WTC11 (cell line): ENCODE measurements around the gene CACNA1C. TPM values are rescaled to one million over a fixed set of nuclear protein-coding genes. Genes with fewer than 3 reads are reported as not detected.

Source experiments
- ATAC-seq: fragments of 200-7000 bp; cut with Tn5 transposase; 2 replicates; pipeline ENCODE4 v1.10.0; 2021; ENCODE audit warnings: mild to moderate bottlenecking, moderate library complexity
- CTCF ChIA-PET: fragments of 300-600 bp; sonication (Branson Sonifier 250); formaldehyde crosslinking; loops from one replicate; lab custom pipeline; 2021; ENCODE audit warnings: antibody characterized with exemption; lab: Charles Lee
- POLR2A ChIA-PET: fragments of 350-600 bp; sonication (Branson Sonifier 250); formaldehyde crosslinking; loops from one replicate; lab custom pipeline; 2021; ENCODE audit warnings: antibody characterized with exemption; lab: Charles Lee
- DNase-seq: peaks from one replicate; pipeline ENCODE4 v3.0.0; 2021; ENCODE audit warnings: low spot score
- H3K27ac Mint-ChIP-seq: 2 replicates; pipeline ENCODE4 v1.8.0; 2021; ENCODE audit warnings: mixed read lengths
- H3K27me3 Mint-ChIP-seq: 2 replicates; pipeline ENCODE4 v1.8.0; 2021; ENCODE audit warnings: low read depth, mild to moderate bottlenecking, moderate library complexity, mixed read lengths
- H3K36me3 Mint-ChIP-seq: 2 replicates; pipeline ENCODE4 v1.8.0; 2021; ENCODE audit warnings: mixed read lengths
- H3K4me1 Mint-ChIP-seq: 2 replicates; pipeline ENCODE4 v1.8.0; 2022; ENCODE audit warnings: mixed read lengths
- H3K4me3 Mint-ChIP-seq: 2 replicates; pipeline ENCODE4 v1.8.0; 2021; ENCODE audit warnings: mild to moderate bottlenecking, moderate library complexity, mixed read lengths
- H3K9me3 Mint-ChIP-seq: 2 replicates; pipeline ENCODE4 v1.8.0; 2021; ENCODE audit warnings: mixed read lengths
- GRHL2 ChIP-seq: fragments of 250-450 bp; sonication (Bioruptor Pico); IDR thresholded peaks from 2 replicates; pipeline ENCODE4 v1.8.0; 2022; ENCODE audit warnings: mild to moderate bottlenecking, moderate library complexity; ENCODE audit not compliant: insufficient replicate concordance, severe bottlenecking
- NR1H2 ChIP-seq: sonication (generic); formaldehyde crosslinking; IDR thresholded peaks from 2 replicates; pipeline ENCODE4 v1.9.0; 2021; ENCODE audit warnings: mild to moderate bottlenecking, moderate library complexity, missing genetic modification reagents
- SMAD4 ChIP-seq: sonication (generic); formaldehyde crosslinking; IDR thresholded peaks from 2 replicates; pipeline ENCODE4 v1.8.0; 2022; ENCODE audit warnings: mild to moderate bottlenecking, missing genetic modification reagents
- SP1 ChIP-seq: sonication (generic); formaldehyde crosslinking; conservative IDR thresholded peaks from 2 replicates; pipeline ENCODE4 v1.8.1; 2022; ENCODE audit warnings: missing genetic modification reagents
- ZNF317 ChIP-seq: sonication (generic); formaldehyde crosslinking; IDR thresholded peaks from 2 replicates; pipeline ENCODE4 v1.8.1; 2023; ENCODE audit warnings: low read depth, mild to moderate bottlenecking, moderate library complexity, missing genetic modification reagents, borderline replicate concordance
- ZNF423 ChIP-seq: fragments of 250-450 bp; sonication (Bioruptor Pico); IDR thresholded peaks from 2 replicates; pipeline ENCODE4 v2.1.2; 2022; ENCODE audit warnings: mild to moderate bottlenecking, moderate library complexity
- total RNA-seq: library from RNA; stranded (reverse); gene quantifications from 3 replicates; pipeline ENCODE4 v1.2.3, GENCODE V29; 2021
- TF ChIP-seq, protein P1 (sequence below): sonication (generic); formaldehyde crosslinking; IDR thresholded peaks from 2 replicates; pipeline ENCODE4 v1.8.0; 2023; ENCODE audit warnings: mild to moderate bottlenecking, missing genetic modification reagents
- TF ChIP-seq, protein P2 (sequence below): sonication (generic); formaldehyde crosslinking; IDR thresholded peaks from 2 replicates; pipeline ENCODE4 v1.8.1; 2023; ENCODE audit warnings: mild to moderate bottlenecking, missing genetic modification reagents
- TF ChIP-seq, protein P3 (sequence below): sonication (generic); formaldehyde crosslinking; IDR thresholded peaks from 2 replicates; pipeline ENCODE4 v1.8.1; 2023; ENCODE audit warnings: mild to moderate bottlenecking, missing genetic modification reagents, borderline replicate concordance
- TF ChIP-seq, protein P4 (sequence below): sonication (generic); formaldehyde crosslinking; IDR thresholded peaks from 2 replicates; pipeline ENCODE4 v1.8.0; 2022; ENCODE audit warnings: missing genetic modification reagents

CACNA1C gene
- total RNA-seq, 1 experiment from 2014 or later, result 1.7 TPM

DNA sequence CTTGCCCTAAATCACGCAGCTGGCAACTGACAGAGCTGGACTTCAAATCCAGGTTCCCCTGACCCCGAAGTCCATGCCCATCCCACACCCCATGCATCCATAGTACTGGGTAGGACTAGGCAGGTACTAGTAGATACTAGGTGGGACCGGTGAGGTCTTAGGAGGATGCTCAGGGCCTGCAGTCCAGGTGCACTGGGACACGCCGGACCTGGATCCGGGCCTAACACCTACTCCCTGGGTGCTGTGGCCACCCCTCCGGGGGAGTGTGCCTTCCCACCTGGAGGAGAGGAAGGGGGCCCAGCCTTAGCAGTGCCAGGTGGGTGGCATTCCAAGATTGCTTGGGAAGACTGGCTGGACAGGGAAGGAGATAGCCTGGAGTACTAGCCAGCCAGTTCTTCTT lies 64.8 kb downstream of the CACNA1C start:
- Mint-ChIP-seq H3K4me1 (peaks cover 1% of the 10 kb centered on the region; the same call in 1 of the 2 replicates), H3K4me3 (no peak overlapping the region), H3K27me3 (no peaks in the 10 kb centered on the region), H3K27ac (no peak overlapping the region), H3K9me3 (no peaks in the 10 kb centered on the region), H3K36me3 (no peaks in the 10 kb centered on the region)
- DNase-seq (no peak), ATAC-seq (no peak)
- ChIA-PET POLR2A (no interaction called here), CTCF (interaction anchor here (0.9 to 2.0 kb wide), 4 partner anchors 60 to 276 kb away, joined by 3 to 9 read pairs (median 5); no protein-coding TSS in a partner anchor)
- TF ChIP-seq, protein P1, sequence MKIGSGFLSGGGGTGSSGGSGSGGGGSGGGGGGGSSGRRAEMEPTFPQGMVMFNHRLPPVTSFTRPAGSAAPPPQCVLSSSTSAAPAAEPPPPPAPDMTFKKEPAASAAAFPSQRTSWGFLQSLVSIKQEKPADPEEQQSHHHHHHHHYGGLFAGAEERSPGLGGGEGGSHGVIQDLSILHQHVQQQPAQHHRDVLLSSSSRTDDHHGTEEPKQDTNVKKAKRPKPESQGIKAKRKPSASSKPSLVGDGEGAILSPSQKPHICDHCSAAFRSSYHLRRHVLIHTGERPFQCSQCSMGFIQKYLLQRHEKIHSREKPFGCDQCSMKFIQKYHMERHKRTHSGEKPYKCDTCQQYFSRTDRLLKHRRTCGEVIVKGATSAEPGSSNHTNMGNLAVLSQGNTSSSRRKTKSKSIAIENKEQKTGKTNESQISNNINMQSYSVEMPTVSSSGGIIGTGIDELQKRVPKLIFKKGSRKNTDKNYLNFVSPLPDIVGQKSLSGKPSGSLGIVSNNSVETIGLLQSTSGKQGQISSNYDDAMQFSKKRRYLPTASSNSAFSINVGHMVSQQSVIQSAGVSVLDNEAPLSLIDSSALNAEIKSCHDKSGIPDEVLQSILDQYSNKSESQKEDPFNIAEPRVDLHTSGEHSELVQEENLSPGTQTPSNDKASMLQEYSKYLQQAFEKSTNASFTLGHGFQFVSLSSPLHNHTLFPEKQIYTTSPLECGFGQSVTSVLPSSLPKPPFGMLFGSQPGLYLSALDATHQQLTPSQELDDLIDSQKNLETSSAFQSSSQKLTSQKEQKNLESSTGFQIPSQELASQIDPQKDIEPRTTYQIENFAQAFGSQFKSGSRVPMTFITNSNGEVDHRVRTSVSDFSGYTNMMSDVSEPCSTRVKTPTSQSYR (CRISPR knock-in tag), result no peak
- TF ChIP-seq GRHL2 (CRISPR knock-in tag), result no peak
- TF ChIP-seq, protein P2, sequence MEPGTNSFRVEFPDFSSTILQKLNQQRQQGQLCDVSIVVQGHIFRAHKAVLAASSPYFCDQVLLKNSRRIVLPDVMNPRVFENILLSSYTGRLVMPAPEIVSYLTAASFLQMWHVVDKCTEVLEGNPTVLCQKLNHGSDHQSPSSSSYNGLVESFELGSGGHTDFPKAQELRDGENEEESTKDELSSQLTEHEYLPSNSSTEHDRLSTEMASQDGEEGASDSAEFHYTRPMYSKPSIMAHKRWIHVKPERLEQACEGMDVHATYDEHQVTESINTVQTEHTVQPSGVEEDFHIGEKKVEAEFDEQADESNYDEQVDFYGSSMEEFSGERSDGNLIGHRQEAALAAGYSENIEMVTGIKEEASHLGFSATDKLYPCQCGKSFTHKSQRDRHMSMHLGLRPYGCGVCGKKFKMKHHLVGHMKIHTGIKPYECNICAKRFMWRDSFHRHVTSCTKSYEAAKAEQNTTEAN (CRISPR knock-in tag), result no peak
- TF ChIP-seq ZNF317 (CRISPR knock-in tag), result no peak
- no peak for TF ChIP-seq SP1 (CRISPR knock-in tag)
- TF ChIP-seq, protein P3, sequence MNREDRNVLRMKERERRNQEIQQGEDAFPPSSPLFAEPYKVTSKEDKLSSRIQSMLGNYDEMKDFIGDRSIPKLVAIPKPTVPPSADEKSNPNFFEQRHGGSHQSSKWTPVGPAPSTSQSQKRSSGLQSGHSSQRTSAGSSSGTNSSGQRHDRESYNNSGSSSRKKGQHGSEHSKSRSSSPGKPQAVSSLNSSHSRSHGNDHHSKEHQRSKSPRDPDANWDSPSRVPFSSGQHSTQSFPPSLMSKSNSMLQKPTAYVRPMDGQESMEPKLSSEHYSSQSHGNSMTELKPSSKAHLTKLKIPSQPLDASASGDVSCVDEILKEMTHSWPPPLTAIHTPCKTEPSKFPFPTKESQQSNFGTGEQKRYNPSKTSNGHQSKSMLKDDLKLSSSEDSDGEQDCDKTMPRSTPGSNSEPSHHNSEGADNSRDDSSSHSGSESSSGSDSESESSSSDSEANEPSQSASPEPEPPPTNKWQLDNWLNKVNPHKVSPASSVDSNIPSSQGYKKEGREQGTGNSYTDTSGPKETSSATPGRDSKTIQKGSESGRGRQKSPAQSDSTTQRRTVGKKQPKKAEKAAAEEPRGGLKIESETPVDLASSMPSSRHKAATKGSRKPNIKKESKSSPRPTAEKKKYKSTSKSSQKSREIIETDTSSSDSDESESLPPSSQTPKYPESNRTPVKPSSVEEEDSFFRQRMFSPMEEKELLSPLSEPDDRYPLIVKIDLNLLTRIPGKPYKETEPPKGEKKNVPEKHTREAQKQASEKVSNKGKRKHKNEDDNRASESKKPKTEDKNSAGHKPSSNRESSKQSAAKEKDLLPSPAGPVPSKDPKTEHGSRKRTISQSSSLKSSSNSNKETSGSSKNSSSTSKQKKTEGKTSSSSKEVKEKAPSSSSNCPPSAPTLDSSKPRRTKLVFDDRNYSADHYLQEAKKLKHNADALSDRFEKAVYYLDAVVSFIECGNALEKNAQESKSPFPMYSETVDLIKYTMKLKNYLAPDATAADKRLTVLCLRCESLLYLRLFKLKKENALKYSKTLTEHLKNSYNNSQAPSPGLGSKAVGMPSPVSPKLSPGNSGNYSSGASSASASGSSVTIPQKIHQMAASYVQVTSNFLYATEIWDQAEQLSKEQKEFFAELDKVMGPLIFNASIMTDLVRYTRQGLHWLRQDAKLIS (CRISPR knock-in tag), result no peak

DNA sequence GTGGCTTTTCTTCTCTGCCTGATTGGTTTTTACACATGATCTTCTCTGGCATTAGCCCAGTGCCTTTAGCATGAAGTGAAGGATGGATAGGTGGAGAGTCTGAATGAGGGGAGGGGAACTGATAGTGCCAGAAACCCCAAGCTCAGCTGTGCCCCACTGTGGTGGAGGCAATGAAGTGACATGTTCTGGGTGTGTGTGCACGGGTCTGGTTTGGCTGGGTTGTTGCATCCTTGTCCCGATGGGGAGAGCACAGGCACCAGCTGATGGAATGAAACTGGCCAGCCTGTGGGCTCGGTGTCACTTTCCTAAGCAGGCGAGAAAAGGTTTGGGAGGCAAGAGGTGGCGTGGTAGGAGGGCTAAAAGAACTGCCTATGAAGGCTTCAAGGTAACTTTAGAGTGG lies 65.3 kb downstream of the CACNA1C start:
- POLR2A ChIA-PET, result no interaction called here
- Mint-ChIP-seq H3K9me3 (no peaks in the 10 kb centered on the region), H3K27me3 (no peaks in the 10 kb centered on the region), H3K4me1 (peaks cover 3% of the 10 kb centered on the region; the same call in 1 of the 2 replicates), H3K4me3 (no peak overlapping the region)
- ATAC-seq, result peak; percentile 68
- TF ChIP-seq SMAD4 (CRISPR knock-in tag) (no peak), NR1H2 (CRISPR knock-in tag) (no peak), ZNF423 (CRISPR knock-in tag) (no peak)
- TF ChIP-seq, protein P4, sequence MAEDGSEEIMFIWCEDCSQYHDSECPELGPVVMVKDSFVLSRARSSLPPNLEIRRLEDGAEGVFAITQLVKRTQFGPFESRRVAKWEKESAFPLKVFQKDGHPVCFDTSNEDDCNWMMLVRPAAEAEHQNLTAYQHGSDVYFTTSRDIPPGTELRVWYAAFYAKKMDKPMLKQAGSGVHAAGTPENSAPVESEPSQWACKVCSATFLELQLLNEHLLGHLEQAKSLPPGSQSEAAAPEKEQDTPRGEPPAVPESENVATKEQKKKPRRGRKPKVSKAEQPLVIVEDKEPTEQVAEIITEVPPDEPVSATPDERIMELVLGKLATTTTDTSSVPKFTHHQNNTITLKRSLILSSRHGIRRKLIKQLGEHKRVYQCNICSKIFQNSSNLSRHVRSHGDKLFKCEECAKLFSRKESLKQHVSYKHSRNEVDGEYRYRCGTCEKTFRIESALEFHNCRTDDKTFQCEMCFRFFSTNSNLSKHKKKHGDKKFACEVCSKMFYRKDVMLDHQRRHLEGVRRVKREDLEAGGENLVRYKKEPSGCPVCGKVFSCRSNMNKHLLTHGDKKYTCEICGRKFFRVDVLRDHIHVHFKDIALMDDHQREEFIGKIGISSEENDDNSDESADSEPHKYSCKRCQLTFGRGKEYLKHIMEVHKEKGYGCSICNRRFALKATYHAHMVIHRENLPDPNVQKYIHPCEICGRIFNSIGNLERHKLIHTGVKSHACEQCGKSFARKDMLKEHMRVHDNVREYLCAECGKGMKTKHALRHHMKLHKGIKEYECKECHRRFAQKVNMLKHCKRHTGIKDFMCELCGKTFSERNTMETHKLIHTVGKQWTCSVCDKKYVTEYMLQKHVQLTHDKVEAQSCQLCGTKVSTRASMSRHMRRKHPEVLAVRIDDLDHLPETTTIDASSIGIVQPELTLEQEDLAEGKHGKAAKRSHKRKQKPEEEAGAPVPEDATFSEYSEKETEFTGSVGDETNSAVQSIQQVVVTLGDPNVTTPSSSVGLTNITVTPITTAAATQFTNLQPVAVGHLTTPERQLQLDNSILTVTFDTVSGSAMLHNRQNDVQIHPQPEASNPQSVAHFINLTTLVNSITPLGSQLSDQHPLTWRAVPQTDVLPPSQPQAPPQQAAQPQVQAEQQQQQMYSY (CRISPR knock-in tag), result no peak
- TF ChIP-seq, all 79 proteins: peak for 0
- peak; percentile 30 for DNase-seq
- no peak overlapping the region for H3K27ac Mint-ChIP-seq
- CTCF ChIA-PET, result interaction anchor here (0.8 to 1.5 kb wide), 4 partner anchors 21 to 164 kb away, joined by 3 to 6 read pairs (median 4); no protein-coding TSS in a partner anchor
- no peaks in the 10 kb centered on the region for H3K36me3 Mint-ChIP-seq
